Measurements from ENCODE around the gene CHPT1. TPM values are rescaled to one million over a fixed set of nuclear protein-coding genes. Genes with fewer than 3 reads are reported as not detected.
A peak's percentile ranks its signal among the peaks of the same experiment; 100 is the strongest.

CHPT1 gene
- total and polyA plus RNA-seq, 9 of the 15 experiments (the other 6 are each of a cell fraction or from before 2014, with no cell fraction given): 15.3 to 210 (median 91.9) TPM

GRCh38 chr12:101745481-101745880 is 48.0 kb downstream of the CHPT1 start:
- Histone ChIP-seq H3K36me3 (ENCODE audit: control insufficient read depth, insufficient read depth, low read length) (peaks cover 84% of the 10 kb centered on the region), H3K9me1 (ENCODE audit: control insufficient read depth, insufficient read depth, low read length) (no peaks in the 10 kb centered on the region), H3K4me3 (no peak overlapping the region), H3K9me3 (replicated peaks; ENCODE audit: control insufficient read depth, insufficient read depth, low read depth, low read length) (no peaks in the 10 kb centered on the region), H3K4me1 (replicated peaks in 1 of 2; ENCODE audit: control insufficient read depth in 2 of 2, insufficient read depth in 2 of 2, low read length in 2 of 2) (no peaks in the 10 kb centered on the region), H3K79me2 (ENCODE audit: control insufficient read depth, insufficient read depth, low read length) (no peaks in the 10 kb centered on the region), H4K20me1 (replicated peaks; ENCODE audit: control insufficient read depth, insufficient read depth, low read length) (no peaks in the 10 kb centered on the region), H3K27ac (ENCODE audit: extremely low read depth, low read depth, low read length) (no peak overlapping the region), H3K9ac (ENCODE audit: insufficient read depth in 1 of 2, low read depth in 2 of 2, low read length in 2 of 2) (no peak overlapping the region), H3K27me3 (ENCODE audit: control insufficient read depth in 2 of 2, insufficient read depth in 2 of 2, low read length in 2 of 2) (no peaks in the 10 kb centered on the region), H2AFZ (ENCODE audit: low read depth, low read length) (no peak overlapping the region), H3K4me2 (ENCODE audit: insufficient read depth, low read length) (no peak overlapping the region)
- ATAC-seq (no peak), DNase-seq (ENCODE audit: extremely low read depth in 1 of 4, low spot score in 3 of 4) (no peak), FAIRE-seq (no peak)
- POLR2A ChIA-PET: no interaction called here
- CTCF ChIA-PET (ENCODE audit: low intra/inter-chr PET ratio): interaction anchor here (0.6 kb wide), 1 partner anchor 172 kb away, joined by 4 read pairs; no protein-coding TSS in a partner anchor
- BruUV-seq (replicated peaks): no TSS peak
- 81% methylated on average over 3 of the region's 3 CpGs for WGBS (ENCODE audit: insufficient coverage, low coverage, missing lambda C conversion rate)
- intact Hi-C loops (cut with micrococcal nuclease) (no loop called here), in situ Hi-C loops (cut with MboI) (no loop called here)
- no peak for TF ChIP-seq LEF1 (IDR thresholded peaks at IDR 0.05)
- no peak for TF ChIP-seq HNRNPK (IDR thresholded peaks at IDR 0.05; ENCODE audit: low read depth, low read length, poor library complexity, severe bottlenecking)
- TF ChIP-seq KDM1A (IDR thresholded peaks at IDR 0.05): peak in 1 of 2 experiments; percentile 6; a peak in 2 of 4 replicates
- TF ChIP-seq NFRKB (IDR thresholded peaks at IDR 0.05; ENCODE audit: low read depth): no peak
- peak; percentile 30; the same call in 1 of the 2 replicates for TF ChIP-seq NFIC (IDR thresholded peaks at IDR 0.05)
- no peak for TF ChIP-seq REST (IDR thresholded peaks at IDR 0.05; ENCODE audit: borderline replicate concordance)
- no peak for TF ChIP-seq REST (CRISPR knock-in tag; IDR thresholded peaks at IDR 0.05; ENCODE audit: low read depth)

All from K562 (cell line).